Measurements from ENCODE around the gene ADIRF.
"Not testable (repeated sequence)": the region's sequence is repeated elsewhere in the genome, so short reads cannot be mapped to it uniquely, and the experiment has no call there.

Gene ADIRF

GRCh38 chr10:86992929-86993328, 24.6 kb downstream of the ADIRF start:
- TF ChIP-seq CTCF (conservative IDR thresholded peaks at IDR 0.05; ENCODE audit: low read depth, low read length): no peak
- Histone ChIP-seq H4K20me1 (ENCODE audit: insufficient read depth) (no peaks in the 10 kb centered on the region), H3K79me2 (ENCODE audit: insufficient read depth, low read depth) (no peaks in the 10 kb centered on the region), H2AFZ (ENCODE audit: low read depth) (no peak overlapping the region), H3K4me1 (ENCODE audit: low read depth, poor library complexity, severe bottlenecking) (no peaks in the 10 kb centered on the region), H3K9ac (no peak overlapping the region), H3K27ac (no peak overlapping the region), H3K27me3 (ENCODE audit: insufficient read depth, low read depth) (no peaks in the 10 kb centered on the region; the same call in 1 of the 2 replicates), H3K36me3 (ENCODE audit: insufficient read depth) (no peaks in the 10 kb centered on the region), H3K4me2 (no peak overlapping the region), H3K4me3 (IDR thresholded peaks at IDR 0.05; ENCODE audit: insufficient read depth, low read depth, low read length) (no peak overlapping the region)

- H3K27ac ChIP-seq; H2AFZ ChIP-seq (ENCODE audit: low read depth); H3K4me2 ChIP-seq; H3K4me1 ChIP-seq (ENCODE audit: low read depth, poor library complexity, severe bottlenecking); H3K9ac ChIP-seq; H3K36me3 ChIP-seq (ENCODE audit: insufficient read depth); H4K20me1 ChIP-seq (ENCODE audit: insufficient read depth); H3K4me3 ChIP-seq (IDR thresholded peaks at IDR 0.05; ENCODE audit: insufficient read depth, low read depth, low read length); H3K79me2 ChIP-seq (ENCODE audit: insufficient read depth, low read depth); H3K27me3 ChIP-seq (ENCODE audit: insufficient read depth, low read depth): not testable (repeated sequence)
Observed at GRCh38 chr10:86999802-87000403, 31.6 kb downstream of the ADIRF start.

GRCh38 chr10:87000491-87000890, 32.2 kb downstream of the ADIRF start:
- Histone ChIP-seq H3K27me3 (ENCODE audit: insufficient read depth, low read depth) (no peaks in the 10 kb centered on the region; the same call in 1 of the 2 replicates), H4K20me1 (ENCODE audit: insufficient read depth) (no peaks in the 10 kb centered on the region), H3K36me3 (ENCODE audit: insufficient read depth) (no peaks in the 10 kb centered on the region), H3K4me3 (IDR thresholded peaks at IDR 0.05; ENCODE audit: insufficient read depth, low read depth, low read length) (no peak overlapping the region), H2AFZ (ENCODE audit: low read depth) (no peak overlapping the region), H3K27ac (no peak overlapping the region), H3K79me2 (ENCODE audit: insufficient read depth, low read depth) (no peaks in the 10 kb centered on the region), H3K4me1 (ENCODE audit: low read depth, poor library complexity, severe bottlenecking) (no peaks in the 10 kb centered on the region), H3K4me2 (no peak overlapping the region), H3K9ac (no peak overlapping the region)
- TF ChIP-seq CTCF (conservative IDR thresholded peaks at IDR 0.05; ENCODE audit: low read depth, low read length): no peak

- not testable (repeated sequence) for H3K4me3 ChIP-seq (IDR thresholded peaks at IDR 0.05; ENCODE audit: insufficient read depth, low read depth, low read length); H2AFZ ChIP-seq (ENCODE audit: low read depth); H3K79me2 ChIP-seq (ENCODE audit: insufficient read depth, low read depth); H3K27me3 ChIP-seq (ENCODE audit: insufficient read depth, low read depth); H4K20me1 ChIP-seq (ENCODE audit: insufficient read depth); H3K9ac ChIP-seq; H3K36me3 ChIP-seq (ENCODE audit: insufficient read depth); H3K4me1 ChIP-seq (ENCODE audit: low read depth, poor library complexity, severe bottlenecking); H3K27ac ChIP-seq; H3K4me2 ChIP-seq
Observed at GRCh38 chr10:87007124-87007523, 38.8 kb downstream of the ADIRF start.

GRCh38 chr10:87007674-87008073, 39.4 kb downstream of the ADIRF start:
- not testable (repeated sequence) for H3K27ac ChIP-seq; H3K79me2 ChIP-seq (ENCODE audit: insufficient read depth, low read depth); H3K4me2 ChIP-seq; H3K9ac ChIP-seq; H3K27me3 ChIP-seq (ENCODE audit: insufficient read depth, low read depth); H3K4me1 ChIP-seq (ENCODE audit: low read depth, poor library complexity, severe bottlenecking); H3K4me3 ChIP-seq (IDR thresholded peaks at IDR 0.05; ENCODE audit: insufficient read depth, low read depth, low read length); H4K20me1 ChIP-seq (ENCODE audit: insufficient read depth); H2AFZ ChIP-seq (ENCODE audit: low read depth); H3K36me3 ChIP-seq (ENCODE audit: insufficient read depth)

GRCh38 chr10:87008303-87008702, 40.0 kb downstream of the ADIRF start:
- H4K20me1 ChIP-seq (ENCODE audit: insufficient read depth); H3K36me3 ChIP-seq (ENCODE audit: insufficient read depth); H3K4me1 ChIP-seq (ENCODE audit: low read depth, poor library complexity, severe bottlenecking); H3K9ac ChIP-seq; H3K4me3 ChIP-seq (IDR thresholded peaks at IDR 0.05; ENCODE audit: insufficient read depth, low read depth, low read length); H3K27ac ChIP-seq; H2AFZ ChIP-seq (ENCODE audit: low read depth); H3K27me3 ChIP-seq (ENCODE audit: insufficient read depth, low read depth); H3K4me2 ChIP-seq; H3K79me2 ChIP-seq (ENCODE audit: insufficient read depth, low read depth): not testable (repeated sequence)

GRCh38 chr10:87009134-87009696, 40.9 kb downstream of the ADIRF start:
- H3K36me3 ChIP-seq (ENCODE audit: insufficient read depth); H2AFZ ChIP-seq (ENCODE audit: low read depth); H3K9ac ChIP-seq; H4K20me1 ChIP-seq (ENCODE audit: insufficient read depth); H3K4me1 ChIP-seq (ENCODE audit: low read depth, poor library complexity, severe bottlenecking); H3K27ac ChIP-seq; H3K27me3 ChIP-seq (ENCODE audit: insufficient read depth, low read depth); H3K79me2 ChIP-seq (ENCODE audit: insufficient read depth, low read depth); H3K4me3 ChIP-seq (IDR thresholded peaks at IDR 0.05; ENCODE audit: insufficient read depth, low read depth, low read length); H3K4me2 ChIP-seq: not testable (repeated sequence)

GRCh38 chr10:87013528-87013927, 45.2 kb downstream of the ADIRF start:
- not testable (repeated sequence) for H3K4me1 ChIP-seq (ENCODE audit: low read depth, poor library complexity, severe bottlenecking); H3K27ac ChIP-seq; H2AFZ ChIP-seq (ENCODE audit: low read depth); H4K20me1 ChIP-seq (ENCODE audit: insufficient read depth); H3K9ac ChIP-seq; H3K27me3 ChIP-seq (ENCODE audit: insufficient read depth, low read depth); H3K36me3 ChIP-seq (ENCODE audit: insufficient read depth); H3K4me2 ChIP-seq; H3K79me2 ChIP-seq (ENCODE audit: insufficient read depth, low read depth); H3K4me3 ChIP-seq (IDR thresholded peaks at IDR 0.05; ENCODE audit: insufficient read depth, low read depth, low read length)

Data from KMS-11 (cell line).